NCI-H128 (cell line): Measurements from ENCODE around the gene HK2.

ENCODE experiments used
- DNase-seq: peaks from one replicate; lab custom pipeline; 2025; ENCODE audit not compliant: unreplicated experiment; lab: John Stamatoyannopoulos, UW

The HK2 gene

DNA sequence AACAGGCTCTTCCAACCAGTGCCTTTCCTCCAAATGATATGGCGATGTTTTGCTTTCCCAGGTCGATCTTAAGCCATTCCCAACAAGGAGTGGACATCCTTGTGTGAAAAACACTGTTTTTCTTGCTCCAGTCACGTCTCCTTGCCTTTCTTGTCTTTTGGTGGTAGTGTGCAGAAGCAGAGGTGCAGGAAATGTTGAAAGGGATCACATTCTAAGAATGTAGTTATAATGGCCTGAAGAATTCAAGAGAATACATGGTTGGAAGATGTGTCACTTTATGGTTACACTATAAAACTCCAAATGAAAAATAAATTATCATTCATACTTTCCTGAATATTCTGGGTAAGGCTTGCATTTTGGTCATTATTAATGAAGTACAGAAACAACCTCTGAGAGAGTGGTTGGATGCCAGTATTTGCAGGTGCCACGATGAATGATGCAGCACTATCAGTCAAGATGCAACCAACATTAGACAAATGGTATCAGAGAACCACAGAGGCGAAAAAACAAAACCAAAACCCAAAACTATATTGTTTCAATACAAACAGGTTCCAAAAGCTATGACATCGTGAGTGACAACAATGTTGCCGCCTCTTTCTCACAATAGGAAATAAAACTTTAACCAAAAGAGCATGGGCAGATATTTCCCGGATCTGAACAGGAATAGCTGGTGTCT, 97.0 kb downstream of the HK2 start:
- no peak for DNase-seq

DNA sequence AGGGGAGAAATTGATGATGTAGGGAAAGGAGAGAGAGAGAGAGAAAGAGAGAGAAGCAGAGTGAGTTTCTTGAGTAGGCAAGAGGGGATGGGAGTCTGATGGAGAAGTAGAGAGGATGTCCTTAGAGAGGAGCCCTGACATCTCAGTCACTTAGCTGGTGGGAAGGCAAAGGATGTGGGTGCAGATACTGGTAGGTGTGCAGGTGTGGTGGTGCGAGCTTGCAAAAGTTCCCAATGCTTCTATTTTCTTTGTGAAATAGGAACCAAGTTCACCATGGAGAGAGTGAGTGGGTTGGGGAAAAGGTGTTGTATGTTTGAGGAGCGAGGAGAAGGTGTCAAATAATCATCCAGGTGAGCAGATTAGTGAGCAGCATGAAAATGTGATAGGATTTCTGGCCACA, 98.0 kb downstream of the HK2 start:
- DNase-seq, result no peak

- no peak for DNase-seq
These were observed 102.1 kb downstream of the HK2 start for GRCh38 chr2:74935975-74936391.

DNA sequence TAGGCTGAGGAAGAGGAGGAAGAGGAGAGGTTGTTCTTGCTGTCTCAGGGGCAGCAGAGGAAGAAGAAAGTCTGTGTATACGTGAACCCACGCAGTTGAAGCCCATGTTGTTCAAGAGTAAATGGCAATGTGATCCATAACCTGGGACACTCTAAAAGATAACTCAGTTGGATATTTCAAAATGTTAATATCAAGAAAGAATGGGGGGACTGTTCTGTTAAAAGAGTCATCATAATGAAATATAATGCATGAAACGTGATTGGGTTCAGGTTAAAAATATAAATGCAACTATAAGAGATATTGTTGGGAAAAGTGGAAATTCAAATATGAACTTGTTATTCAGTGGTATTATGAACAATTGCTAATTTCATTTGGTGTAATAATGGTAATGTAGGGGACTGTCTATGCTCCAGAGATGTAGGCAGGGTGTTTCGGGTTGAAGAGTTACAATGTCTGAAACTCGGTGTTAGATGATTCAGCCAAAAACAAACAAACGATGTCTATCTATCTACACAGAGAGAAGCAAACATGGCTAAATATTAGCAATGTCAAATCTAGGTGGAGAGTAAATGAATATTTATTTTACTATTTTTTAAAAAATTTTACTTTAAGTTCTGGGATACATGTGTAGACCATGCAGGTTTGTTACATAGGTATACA, 103.4 kb downstream of the HK2 start:
- no peak for DNase-seq

GRCh38 chr2:74938264-74938663, 104.3 kb downstream of the HK2 start:
- DNase-seq, result no peak

GRCh38 chr2:74939919-74940812, 106.2 kb downstream of the HK2 start:
- no peak for DNase-seq

DNA sequence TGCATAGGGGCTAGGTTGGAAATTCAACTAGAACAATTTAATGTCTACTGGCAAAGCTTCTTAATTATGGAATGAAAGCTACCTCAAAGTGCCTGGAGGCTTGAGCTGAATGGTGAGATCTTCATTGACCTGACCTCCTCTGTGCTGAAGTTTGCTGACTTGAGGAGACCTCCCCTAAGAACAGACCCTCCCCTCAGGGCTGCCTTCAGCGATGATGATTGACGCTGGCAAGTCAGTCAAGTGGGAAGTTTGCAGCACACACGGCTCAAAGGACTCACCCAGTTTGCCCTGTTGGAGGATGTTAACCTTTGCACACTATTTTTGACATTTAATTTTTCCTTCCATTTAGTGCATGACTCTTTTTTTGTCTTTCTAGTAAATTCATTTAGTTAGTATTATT, 107.4 kb downstream of the HK2 start:
- no peak for DNase-seq

- no peak for DNase-seq
These were observed 108.3 kb downstream of the HK2 start for GRCh38 chr2:74942263-74942662.
